Sigmoid colon (tissue), 4 donors: ENCODE measurements around the gene WDR19.
"Not testable (repeated sequence)": the region's sequence is repeated elsewhere in the genome, so short reads cannot be mapped to it uniquely, and the experiment has no call there.

ENCODE experiments used
- EP300 ChIP-seq, 4 donors: sonication (generic); formaldehyde crosslinking; IDR thresholded peaks; one replicate each; pipeline ENCODE4 v1.6.1; 2017; ENCODE audit warnings: antibody characterized with exemption in 4 of 4
- POLR2A ChIP-seq, 2 donors: fragments of 450-650 bp; IDR thresholded peaks; one replicate each; pipeline ENCODE4 v1.6.1; 2016; ENCODE audit warnings: antibody characterized with exemption in 2 of 2, mild to moderate bottlenecking in 2 of 2, moderate library complexity in 2 of 2
- POLR2AphosphoS5 ChIP-seq, 4 donors: sonication (generic); formaldehyde crosslinking; IDR thresholded peaks; one replicate each; pipeline ENCODE4 v1.6.1; 2017; ENCODE audit warnings: antibody characterized with exemption in 4 of 4
- TF ChIP-seq, protein P1 (sequence below), 4 experiments: fragments of 450-650 bp in 3 of 4; fragments of 200-600 bp in 1 of 4; IDR thresholded peaks; one replicate each; pipeline ENCODE4 v1.5.1; 2016 to 2019; ENCODE audit warnings: antibody characterized with exemption in 4 of 4, mild to moderate bottlenecking in 3 of 4, moderate library complexity in 2 of 4

DNA sequence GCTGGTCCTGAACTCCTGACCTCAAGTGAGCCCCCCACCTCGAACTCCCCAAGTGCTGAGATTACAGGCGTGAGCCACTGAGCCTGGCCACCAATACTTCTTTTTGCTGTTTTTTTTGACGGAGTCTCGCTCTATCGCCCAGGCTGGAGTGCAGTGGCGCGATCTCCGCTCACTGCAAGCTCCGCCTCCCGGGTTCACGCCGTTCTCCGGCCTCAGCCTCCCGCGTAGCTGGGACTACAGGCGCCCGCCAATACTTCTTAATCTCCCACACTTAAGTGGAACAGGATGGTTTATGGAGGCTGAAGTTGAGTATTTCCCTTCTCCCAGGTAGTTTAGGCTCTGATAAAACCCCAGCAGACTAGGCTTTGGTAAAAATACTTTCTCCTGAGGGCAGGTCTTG is 1.7 kb upstream of the WDR19 start:
- TF ChIP-seq, protein P1, sequence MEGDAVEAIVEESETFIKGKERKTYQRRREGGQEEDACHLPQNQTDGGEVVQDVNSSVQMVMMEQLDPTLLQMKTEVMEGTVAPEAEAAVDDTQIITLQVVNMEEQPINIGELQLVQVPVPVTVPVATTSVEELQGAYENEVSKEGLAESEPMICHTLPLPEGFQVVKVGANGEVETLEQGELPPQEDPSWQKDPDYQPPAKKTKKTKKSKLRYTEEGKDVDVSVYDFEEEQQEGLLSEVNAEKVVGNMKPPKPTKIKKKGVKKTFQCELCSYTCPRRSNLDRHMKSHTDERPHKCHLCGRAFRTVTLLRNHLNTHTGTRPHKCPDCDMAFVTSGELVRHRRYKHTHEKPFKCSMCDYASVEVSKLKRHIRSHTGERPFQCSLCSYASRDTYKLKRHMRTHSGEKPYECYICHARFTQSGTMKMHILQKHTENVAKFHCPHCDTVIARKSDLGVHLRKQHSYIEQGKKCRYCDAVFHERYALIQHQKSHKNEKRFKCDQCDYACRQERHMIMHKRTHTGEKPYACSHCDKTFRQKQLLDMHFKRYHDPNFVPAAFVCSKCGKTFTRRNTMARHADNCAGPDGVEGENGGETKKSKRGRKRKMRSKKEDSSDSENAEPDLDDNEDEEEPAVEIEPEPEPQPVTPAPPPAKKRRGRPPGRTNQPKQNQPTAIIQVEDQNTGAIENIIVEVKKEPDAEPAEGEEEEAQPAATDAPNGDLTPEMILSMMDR (IDR thresholded peaks at IDR 0.05), result not testable (repeated sequence)
- TF ChIP-seq POLR2A, EP300, POLR2AphosphoS5 (IDR thresholded peaks at IDR 0.05): not testable (repeated sequence)
